HepG2 (cell line): ENCODE results near the gene FHDC1. TPM values are rescaled to one million over a fixed set of nuclear protein-coding genes. Genes with fewer than 3 reads are reported as not detected.

Source experiments
- AGO2 ChIP-seq: fragments of 200-400 bp; formaldehyde crosslinking; optimal IDR thresholded peaks from 2 replicates; pipeline ENCODE3; 2017; ENCODE audit warnings: mild to moderate bottlenecking, low read depth, low read length, moderate library complexity
- JARID2 ChIP-seq: sonication (generic); formaldehyde crosslinking; IDR thresholded peaks from 2 replicates; pipeline ENCODE4 v1.8.1; 2023; ENCODE audit warnings: missing genetic modification reagents, inconsistent platforms; ENCODE audit not compliant: insufficient replicate concordance
- KLF13 ChIP-seq: sonication (generic); formaldehyde crosslinking; IDR thresholded peaks from 2 replicates; pipeline ENCODE4 v1.4.0; 2020; ENCODE audit warnings: mild to moderate bottlenecking, missing genetic modification reagents
- RBM39 ChIP-seq: fragments of 200-400 bp; formaldehyde crosslinking; IDR thresholded peaks from one replicate; pipeline ENCODE4 v1.6.1; 2018; ENCODE audit warnings: antibody characterized with exemption, mild to moderate bottlenecking, low read depth, low read length; ENCODE audit not compliant: poor library complexity, severe bottlenecking
- ZNF30 ChIP-seq: sonication (generic); formaldehyde crosslinking; IDR thresholded peaks from 2 replicates; pipeline ENCODE4 v1.5.0; 2020; ENCODE audit warnings: mild to moderate bottlenecking, missing genetic modification reagents
- ZNF567 ChIP-seq: sonication (generic); formaldehyde crosslinking; IDR thresholded peaks from 2 replicates; pipeline ENCODE4 v1.8.1; 2023; ENCODE audit warnings: mild to moderate bottlenecking, missing genetic modification reagents, borderline replicate concordance
- ZNF652 ChIP-seq: IDR thresholded peaks from 2 replicates; pipeline ENCODE4 v1.6.1; 2016; ENCODE audit warnings: low read depth, borderline replicate concordance
- polyA plus RNA-seq, 8 experiments: library from polyadenylated mRNA; depleted of rRNA in 3 of 8; stranded (reverse) in 7 of 8; unstranded in 1 of 8; fragments of >200 nt; fragmentation: Illumina TruSeq in 4 of 8; extraction: Trizol in 4 of 8; gene quantifications; 2 replicates each; pipeline versions ENCODE4 v1.2.1 to v1.2.3, GENCODE V29; 2011 to 2016; ENCODE audit warnings: low read depth in 4 of 8, missing spikeins in 1 of 8, mixed read lengths in 1 of 8; ENCODE audit not compliant: insufficient read depth in 1 of 8
- total RNA-seq, 5 experiments: library from RNA; depleted of rRNA; stranded (reverse); fragments of >200 nt; fragmentation: Illumina TruSeq; extraction: Trizol; gene quantifications; 2 replicates each; pipeline ENCODE4 v1.2.3, GENCODE V29; 2016; ENCODE audit warnings: low read depth in 1 of 5
- TF ChIP-seq, protein P1 (sequence below): sonication (generic); formaldehyde crosslinking; IDR thresholded peaks from 2 replicates; pipeline ENCODE4 v1.5.0; 2020; ENCODE audit warnings: mild to moderate bottlenecking, missing genetic modification reagents, moderate library complexity
- TF ChIP-seq, protein P2 (sequence below): sonication (generic); formaldehyde crosslinking; IDR thresholded peaks from 2 replicates; pipeline ENCODE4 v1.4.0; 2020; ENCODE audit warnings: missing genetic modification reagents
- TF ChIP-seq, protein P3 (sequence below): sonication (generic); formaldehyde crosslinking; IDR thresholded peaks from 2 replicates; pipeline ENCODE4 v1.4.0; 2020; ENCODE audit warnings: missing genetic modification reagents
- TF ChIP-seq, protein P4 (sequence below): sonication (generic); formaldehyde crosslinking; IDR thresholded peaks from 2 replicates; pipeline ENCODE4 v1.4.0; 2020; ENCODE audit warnings: missing genetic modification reagents
- TF ChIP-seq, protein P5 (sequence below): sonication (generic); formaldehyde crosslinking; IDR thresholded peaks from 2 replicates; pipeline ENCODE4 v1.4.0; 2020; ENCODE audit warnings: missing genetic modification reagents; ENCODE audit errors: not compliant biosample characterization

Gene FHDC1
- total and polyA plus RNA-seq, 2 of the 13 experiments (the other 11 are each of a cell fraction or from before 2014, with no cell fraction given) = 0.07 to 0.15 TPM

DNA sequence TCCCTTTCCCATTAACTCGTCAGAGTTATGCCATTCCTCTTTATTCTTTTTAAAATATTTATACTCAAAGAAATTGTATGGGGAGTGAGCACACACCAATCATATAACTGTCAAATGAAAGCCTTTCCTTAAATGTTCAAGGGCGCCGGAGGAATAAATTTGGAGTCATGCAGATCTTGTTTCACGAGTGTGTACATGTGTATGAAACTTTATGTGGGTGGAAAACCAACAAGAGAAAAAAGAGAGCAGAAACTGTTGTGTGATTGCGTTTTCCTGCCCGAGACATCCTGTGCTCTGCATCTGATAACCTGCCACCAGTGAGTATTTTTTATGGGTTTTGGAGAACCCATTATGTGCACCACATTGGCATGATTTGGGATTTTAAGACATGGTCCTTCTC, 88.3 kb downstream of the FHDC1 start (continued):
- TF ChIP-seq JARID2 (no peak), AGO2 (no peak), KLF13 (no peak), ZNF30 (CRISPR knock-in tag) (no peak), RBM39 (no peak), ZNF652 (CRISPR knock-in tag) (no peak), ZNF567 (CRISPR knock-in tag) (no peak)
- TF ChIP-seq, protein P1, sequence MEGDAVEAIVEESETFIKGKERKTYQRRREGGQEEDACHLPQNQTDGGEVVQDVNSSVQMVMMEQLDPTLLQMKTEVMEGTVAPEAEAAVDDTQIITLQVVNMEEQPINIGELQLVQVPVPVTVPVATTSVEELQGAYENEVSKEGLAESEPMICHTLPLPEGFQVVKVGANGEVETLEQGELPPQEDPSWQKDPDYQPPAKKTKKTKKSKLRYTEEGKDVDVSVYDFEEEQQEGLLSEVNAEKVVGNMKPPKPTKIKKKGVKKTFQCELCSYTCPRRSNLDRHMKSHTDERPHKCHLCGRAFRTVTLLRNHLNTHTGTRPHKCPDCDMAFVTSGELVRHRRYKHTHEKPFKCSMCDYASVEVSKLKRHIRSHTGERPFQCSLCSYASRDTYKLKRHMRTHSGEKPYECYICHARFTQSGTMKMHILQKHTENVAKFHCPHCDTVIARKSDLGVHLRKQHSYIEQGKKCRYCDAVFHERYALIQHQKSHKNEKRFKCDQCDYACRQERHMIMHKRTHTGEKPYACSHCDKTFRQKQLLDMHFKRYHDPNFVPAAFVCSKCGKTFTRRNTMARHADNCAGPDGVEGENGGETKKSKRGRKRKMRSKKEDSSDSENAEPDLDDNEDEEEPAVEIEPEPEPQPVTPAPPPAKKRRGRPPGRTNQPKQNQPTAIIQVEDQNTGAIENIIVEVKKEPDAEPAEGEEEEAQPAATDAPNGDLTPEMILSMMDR (CRISPR knock-in tag) = no peak
- TF ChIP-seq, protein P2, sequence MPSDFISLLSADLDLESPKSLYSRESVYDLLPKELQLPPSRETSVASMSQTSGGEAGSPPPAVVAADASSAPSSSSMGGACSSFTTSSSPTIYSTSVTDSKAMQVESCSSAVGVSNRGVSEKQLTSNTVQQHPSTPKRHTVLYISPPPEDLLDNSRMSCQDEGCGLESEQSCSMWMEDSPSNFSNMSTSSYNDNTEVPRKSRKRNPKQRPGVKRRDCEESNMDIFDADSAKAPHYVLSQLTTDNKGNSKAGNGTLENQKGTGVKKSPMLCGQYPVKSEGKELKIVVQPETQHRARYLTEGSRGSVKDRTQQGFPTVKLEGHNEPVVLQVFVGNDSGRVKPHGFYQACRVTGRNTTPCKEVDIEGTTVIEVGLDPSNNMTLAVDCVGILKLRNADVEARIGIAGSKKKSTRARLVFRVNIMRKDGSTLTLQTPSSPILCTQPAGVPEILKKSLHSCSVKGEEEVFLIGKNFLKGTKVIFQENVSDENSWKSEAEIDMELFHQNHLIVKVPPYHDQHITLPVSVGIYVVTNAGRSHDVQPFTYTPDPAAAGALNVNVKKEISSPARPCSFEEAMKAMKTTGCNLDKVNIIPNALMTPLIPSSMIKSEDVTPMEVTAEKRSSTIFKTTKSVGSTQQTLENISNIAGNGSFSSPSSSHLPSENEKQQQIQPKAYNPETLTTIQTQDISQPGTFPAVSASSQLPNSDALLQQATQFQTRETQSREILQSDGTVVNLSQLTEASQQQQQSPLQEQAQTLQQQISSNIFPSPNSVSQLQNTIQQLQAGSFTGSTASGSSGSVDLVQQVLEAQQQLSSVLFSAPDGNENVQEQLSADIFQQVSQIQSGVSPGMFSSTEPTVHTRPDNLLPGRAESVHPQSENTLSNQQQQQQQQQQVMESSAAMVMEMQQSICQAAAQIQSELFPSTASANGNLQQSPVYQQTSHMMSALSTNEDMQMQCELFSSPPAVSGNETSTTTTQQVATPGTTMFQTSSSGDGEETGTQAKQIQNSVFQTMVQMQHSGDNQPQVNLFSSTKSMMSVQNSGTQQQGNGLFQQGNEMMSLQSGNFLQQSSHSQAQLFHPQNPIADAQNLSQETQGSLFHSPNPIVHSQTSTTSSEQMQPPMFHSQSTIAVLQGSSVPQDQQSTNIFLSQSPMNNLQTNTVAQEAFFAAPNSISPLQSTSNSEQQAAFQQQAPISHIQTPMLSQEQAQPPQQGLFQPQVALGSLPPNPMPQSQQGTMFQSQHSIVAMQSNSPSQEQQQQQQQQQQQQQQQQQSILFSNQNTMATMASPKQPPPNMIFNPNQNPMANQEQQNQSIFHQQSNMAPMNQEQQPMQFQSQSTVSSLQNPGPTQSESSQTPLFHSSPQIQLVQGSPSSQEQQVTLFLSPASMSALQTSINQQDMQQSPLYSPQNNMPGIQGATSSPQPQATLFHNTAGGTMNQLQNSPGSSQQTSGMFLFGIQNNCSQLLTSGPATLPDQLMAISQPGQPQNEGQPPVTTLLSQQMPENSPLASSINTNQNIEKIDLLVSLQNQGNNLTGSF (CRISPR knock-in tag) = no peak
- TF ChIP-seq, protein P3, sequence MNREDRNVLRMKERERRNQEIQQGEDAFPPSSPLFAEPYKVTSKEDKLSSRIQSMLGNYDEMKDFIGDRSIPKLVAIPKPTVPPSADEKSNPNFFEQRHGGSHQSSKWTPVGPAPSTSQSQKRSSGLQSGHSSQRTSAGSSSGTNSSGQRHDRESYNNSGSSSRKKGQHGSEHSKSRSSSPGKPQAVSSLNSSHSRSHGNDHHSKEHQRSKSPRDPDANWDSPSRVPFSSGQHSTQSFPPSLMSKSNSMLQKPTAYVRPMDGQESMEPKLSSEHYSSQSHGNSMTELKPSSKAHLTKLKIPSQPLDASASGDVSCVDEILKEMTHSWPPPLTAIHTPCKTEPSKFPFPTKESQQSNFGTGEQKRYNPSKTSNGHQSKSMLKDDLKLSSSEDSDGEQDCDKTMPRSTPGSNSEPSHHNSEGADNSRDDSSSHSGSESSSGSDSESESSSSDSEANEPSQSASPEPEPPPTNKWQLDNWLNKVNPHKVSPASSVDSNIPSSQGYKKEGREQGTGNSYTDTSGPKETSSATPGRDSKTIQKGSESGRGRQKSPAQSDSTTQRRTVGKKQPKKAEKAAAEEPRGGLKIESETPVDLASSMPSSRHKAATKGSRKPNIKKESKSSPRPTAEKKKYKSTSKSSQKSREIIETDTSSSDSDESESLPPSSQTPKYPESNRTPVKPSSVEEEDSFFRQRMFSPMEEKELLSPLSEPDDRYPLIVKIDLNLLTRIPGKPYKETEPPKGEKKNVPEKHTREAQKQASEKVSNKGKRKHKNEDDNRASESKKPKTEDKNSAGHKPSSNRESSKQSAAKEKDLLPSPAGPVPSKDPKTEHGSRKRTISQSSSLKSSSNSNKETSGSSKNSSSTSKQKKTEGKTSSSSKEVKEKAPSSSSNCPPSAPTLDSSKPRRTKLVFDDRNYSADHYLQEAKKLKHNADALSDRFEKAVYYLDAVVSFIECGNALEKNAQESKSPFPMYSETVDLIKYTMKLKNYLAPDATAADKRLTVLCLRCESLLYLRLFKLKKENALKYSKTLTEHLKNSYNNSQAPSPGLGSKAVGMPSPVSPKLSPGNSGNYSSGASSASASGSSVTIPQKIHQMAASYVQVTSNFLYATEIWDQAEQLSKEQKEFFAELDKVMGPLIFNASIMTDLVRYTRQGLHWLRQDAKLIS (CRISPR knock-in tag) = no peak
- TF ChIP-seq, protein P4, sequence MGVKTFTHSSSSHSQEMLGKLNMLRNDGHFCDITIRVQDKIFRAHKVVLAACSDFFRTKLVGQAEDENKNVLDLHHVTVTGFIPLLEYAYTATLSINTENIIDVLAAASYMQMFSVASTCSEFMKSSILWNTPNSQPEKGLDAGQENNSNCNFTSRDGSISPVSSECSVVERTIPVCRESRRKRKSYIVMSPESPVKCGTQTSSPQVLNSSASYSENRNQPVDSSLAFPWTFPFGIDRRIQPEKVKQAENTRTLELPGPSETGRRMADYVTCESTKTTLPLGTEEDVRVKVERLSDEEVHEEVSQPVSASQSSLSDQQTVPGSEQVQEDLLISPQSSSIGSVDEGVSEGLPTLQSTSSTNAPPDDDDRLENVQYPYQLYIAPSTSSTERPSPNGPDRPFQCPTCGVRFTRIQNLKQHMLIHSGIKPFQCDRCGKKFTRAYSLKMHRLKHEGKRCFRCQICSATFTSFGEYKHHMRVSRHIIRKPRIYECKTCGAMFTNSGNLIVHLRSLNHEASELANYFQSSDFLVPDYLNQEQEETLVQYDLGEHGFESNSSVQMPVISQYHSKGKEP (CRISPR knock-in tag) = no peak
- TF ChIP-seq, protein P5, sequence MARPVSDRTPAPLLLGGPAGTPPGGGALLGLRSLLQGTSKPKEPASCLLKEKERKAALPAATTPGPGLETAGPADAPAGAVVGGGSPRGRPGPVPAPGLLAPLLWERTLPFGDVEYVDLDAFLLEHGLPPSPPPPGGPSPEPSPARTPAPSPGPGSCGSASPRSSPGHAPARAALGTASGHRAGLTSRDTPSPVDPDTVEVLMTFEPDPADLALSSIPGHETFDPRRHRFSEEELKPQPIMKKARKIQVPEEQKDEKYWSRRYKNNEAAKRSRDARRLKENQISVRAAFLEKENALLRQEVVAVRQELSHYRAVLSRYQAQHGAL = no peak
